AG09319 (cell line): ENCODE measurements around the gene SPON1.

ENCODE experiments used
- DNase-seq: peaks from one replicate; pipeline ENCODE4 v3.0.0-alpha.2; 2010; ENCODE audit warnings: low read depth; ENCODE audit errors: extremely low read depth
- CTCF ChIP-seq: IDR thresholded peaks from 2 replicates; pipeline ENCODE4 v1.5.1; 2011; ENCODE audit warnings: low read depth, mild to moderate bottlenecking, inconsistent platforms, low read length, moderate library complexity

SPON1 gene

GRCh38 chr11:14315130-14315529, 352.6 kb downstream of the SPON1 start:
- no peak for TF ChIP-seq CTCF
- no peak for DNase-seq
